SJCRH30 (cell line): ENCODE results near the gene EGFL8. TPM values are rescaled to one million over a fixed set of nuclear protein-coding genes. Genes with fewer than 3 reads are reported as not detected.
A peak's percentile ranks its signal among the peaks of the same experiment; 100 is the strongest.
"Not testable (repeated sequence)": the region's sequence is repeated elsewhere in the genome, so short reads cannot be mapped to it uniquely, and the experiment has no call there.

Experiments used
- DNase-seq, 2 experiments: peaks; one replicate each; pipeline ENCODE4 v3.0.0-alpha.2; 2015 to 2020
- H3K27ac ChIP-seq: fragments of 250-450 bp; sonication (Bioruptor Pico); 2 replicates; pipeline ENCODE4 v1.5.1; 2020; ENCODE audit warnings: mild to moderate bottlenecking, moderate library complexity
- H3K27me3 ChIP-seq: fragments of 250-450 bp; sonication (Bioruptor Pico); 2 replicates; pipeline ENCODE4 v1.5.1; 2020; ENCODE audit warnings: mild to moderate bottlenecking, moderate library complexity
- H3K36me3 ChIP-seq: fragments of 250-450 bp; sonication (Bioruptor Pico); 2 replicates; pipeline ENCODE4 v1.5.1; 2020; ENCODE audit warnings: mild to moderate bottlenecking, moderate library complexity
- H3K4me1 ChIP-seq: fragments of 250-450 bp; sonication (Bioruptor Pico); 2 replicates; pipeline ENCODE4 v1.5.1; 2020; ENCODE audit warnings: mild to moderate bottlenecking, moderate library complexity
- H3K4me3 ChIP-seq: fragments of 250-450 bp; sonication (Bioruptor Pico); 2 replicates; pipeline ENCODE4 v1.5.1; 2020; ENCODE audit warnings: mild to moderate bottlenecking, moderate library complexity
- H3K9me3 ChIP-seq: fragments of 250-450 bp; sonication (Bioruptor Pico); replicated peaks from 2 replicates; pipeline ENCODE4 v1.5.1; 2020; ENCODE audit warnings: mild to moderate bottlenecking, moderate library complexity
- total RNA-seq: library from RNA; depleted of rRNA; stranded (reverse); fragments of >200 nt; shearing (Covaris generic); gene quantifications from 2 replicates; pipeline ENCODE4 v1.2.3, GENCODE V29; 2014

The EGFL8 gene
- total RNA-seq, 1 experiment from 2014 or later = 8.8 TPM

DNA sequence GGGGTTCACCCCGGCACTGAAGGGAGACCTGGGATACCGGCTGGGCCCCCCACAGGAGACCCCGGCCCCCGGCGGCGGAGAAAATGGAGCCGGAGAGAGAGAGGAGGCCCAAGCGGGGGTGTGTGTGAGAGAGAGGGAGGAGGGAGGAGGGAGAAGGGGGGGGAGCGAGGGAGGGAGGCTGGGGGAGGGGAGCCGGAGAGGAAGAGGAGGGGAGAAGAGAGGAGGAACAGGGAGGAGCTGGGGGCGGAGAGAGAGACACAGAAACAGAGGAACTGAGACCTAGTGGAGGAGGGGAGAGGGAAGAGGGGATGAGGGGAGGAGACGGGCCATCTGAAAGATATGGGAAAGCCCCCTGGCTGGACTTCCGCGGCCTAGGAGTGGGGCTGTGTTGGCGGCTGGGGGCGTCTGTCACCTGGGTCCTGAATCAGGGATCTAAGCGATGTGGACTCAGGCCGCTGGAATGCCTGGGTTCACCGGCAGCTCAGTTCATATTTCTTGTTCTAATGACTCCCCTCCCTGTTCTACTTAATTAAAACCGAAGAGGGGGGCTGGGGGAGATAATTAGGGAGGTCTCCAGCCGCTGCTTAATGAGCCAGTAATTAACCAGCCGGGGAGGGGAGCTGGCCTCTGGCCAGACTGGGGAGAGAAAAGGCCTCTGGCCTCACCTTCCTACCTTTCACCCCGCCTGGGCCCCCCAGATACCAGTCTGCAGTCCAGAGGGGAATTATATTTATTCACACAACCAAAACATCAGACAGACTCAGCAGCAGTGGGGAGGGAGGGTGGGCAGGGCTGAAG is 25.9 kb downstream of the EGFL8 start, which contains the start of gene PBX2:
Gene PBX2 (minus strand): TSS at position 149 of the 798 bp plus-strand sequence. CDS start 287 bp downstream, outside the sequence.
- H3K36me3 ChIP-seq = peaks cover 4% of the 10 kb centered on the region; the same call in 1 of the 2 replicates
- peak within 1 kb of the TSS; percentile 68 for H3K4me3 ChIP-seq
- DNase-seq = peak; percentile 87 to 88
- no peaks in the 10 kb centered on the region for H3K9me3 ChIP-seq
- peaks cover 10% of the 10 kb centered on the region for H3K4me1 ChIP-seq
- no peaks in the 10 kb centered on the region for H3K27me3 ChIP-seq
- H3K27ac ChIP-seq = peak within 1 kb of the TSS; percentile 60

DNA sequence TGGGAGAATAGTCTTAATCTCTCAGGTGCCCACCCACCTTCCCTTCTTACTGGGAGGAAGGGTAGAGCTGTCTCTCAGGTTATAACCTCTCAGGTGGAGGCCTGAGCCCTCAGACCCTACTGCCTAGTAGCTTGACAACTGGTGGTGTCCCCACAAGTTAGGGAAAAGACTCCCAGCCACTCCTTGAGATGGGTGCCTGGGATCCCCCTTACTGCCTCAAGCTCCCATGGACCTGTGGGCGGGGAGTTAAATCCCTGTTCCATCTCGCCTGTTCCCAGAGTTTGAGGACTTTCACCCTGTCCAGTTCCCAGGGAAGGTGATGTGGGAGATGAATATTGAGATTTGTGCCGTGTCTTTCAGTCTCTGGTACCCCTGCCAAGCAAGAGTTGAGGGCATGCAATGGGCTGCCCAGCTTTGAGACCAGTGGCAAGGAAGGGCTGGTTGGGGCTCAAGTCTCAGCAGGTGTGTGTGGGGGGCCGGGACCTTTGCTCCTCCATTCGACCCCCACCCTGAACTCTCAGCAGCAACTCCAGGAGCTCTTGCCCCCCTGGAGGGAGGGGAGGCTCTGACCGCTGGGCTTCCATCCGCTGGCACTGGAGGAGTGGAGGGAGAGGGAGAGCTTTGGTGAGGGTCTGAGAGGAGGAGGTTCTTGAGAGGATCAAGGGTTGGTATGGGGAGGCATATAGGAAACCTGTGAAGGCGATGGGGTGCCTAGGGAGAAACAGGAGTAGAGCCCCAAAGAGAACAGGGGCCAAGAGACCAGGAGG is 26.7 kb downstream of the EGFL8 start:
- peaks cover 10% of the 10 kb centered on the region for H3K4me1 ChIP-seq
- H3K36me3 ChIP-seq = peaks cover 4% of the 10 kb centered on the region; the same call in 1 of the 2 replicates
- H3K9me3 ChIP-seq = no peaks in the 10 kb centered on the region
- no peaks in the 10 kb centered on the region for H3K27me3 ChIP-seq
- H3K27ac ChIP-seq = no peak overlapping the region
- H3K4me3 ChIP-seq = no peak overlapping the region
- no peak for DNase-seq

DNA sequence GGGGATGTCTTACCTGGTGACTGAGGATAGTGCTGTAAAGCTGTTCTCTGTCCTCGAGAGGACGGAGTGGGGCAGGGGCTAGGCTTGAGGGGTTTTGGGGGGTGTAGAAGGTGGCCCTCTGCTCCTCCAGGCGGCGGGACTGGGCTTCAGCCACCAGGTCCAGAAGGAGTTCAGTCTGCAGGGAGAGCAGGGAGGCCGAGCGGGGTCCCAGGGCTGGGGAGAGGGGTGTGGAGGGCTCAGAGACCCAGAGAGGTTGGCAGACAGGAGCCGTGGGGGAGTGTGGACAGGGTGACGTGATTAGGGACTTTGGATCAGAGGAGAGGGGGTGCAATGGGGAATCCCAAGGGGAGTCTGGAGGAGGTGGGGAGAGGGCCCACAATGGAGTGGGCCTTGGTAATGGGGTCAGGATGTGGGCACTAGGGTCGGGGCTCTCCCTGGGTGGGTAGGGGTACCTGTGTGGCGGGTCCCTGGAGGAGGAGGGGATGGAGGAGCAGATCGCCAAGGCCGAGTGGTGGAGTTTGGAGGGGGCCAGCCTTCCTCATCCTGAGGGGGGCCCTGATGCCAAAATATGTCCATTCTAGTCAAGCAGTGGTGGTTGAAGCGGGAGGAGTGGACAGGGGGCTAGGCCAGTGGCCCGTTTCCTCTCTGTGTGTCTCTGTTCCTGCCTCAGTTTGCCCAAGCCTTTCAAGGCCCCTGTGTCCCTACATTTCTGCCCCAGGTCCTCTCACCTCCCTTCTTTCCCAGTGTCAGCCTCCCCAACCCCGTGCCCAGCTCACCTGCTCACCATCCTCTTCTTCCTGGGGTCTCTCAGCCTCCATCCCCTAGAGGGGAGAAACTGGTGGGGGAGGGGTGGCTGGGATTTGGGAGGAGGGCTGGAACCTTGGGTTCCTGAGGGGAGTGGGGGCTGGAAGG is 27.6 kb downstream of the EGFL8 start:
- Histone ChIP-seq H3K4me1 (peaks cover 10% of the 10 kb centered on the region), H3K27ac (no peak overlapping the region), H3K36me3 (no peaks in the 10 kb centered on the region), H3K9me3 (no peaks in the 10 kb centered on the region), H3K27me3 (no peaks in the 10 kb centered on the region), H3K4me3 (no peak overlapping the region)
- DNase-seq = no peak

DNA sequence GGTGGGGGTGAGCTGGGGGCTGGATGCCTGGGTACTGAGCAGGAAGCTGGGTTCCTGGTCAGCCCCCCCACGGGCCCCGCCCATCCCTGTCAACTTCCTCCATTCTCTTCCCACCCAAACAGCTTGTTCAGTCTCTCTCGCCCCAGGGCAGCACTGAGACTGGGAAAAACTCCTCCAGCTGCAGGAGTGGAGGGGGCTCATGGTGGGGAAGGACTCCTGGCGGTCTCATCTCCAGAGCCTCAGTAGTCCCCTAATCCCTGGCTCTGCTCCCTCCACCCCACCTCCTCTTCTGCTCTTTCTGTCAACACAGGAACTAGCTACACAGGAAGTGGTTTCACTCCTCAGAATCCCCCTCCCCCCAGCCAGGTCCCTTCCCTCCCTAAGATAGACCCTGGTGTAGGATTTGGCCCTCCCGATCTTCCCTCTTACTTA is 28.2 kb downstream of the EGFL8 start, which contains the start of gene GPSM3:
Gene GPSM3 (minus strand): TSS at position 36 of the 432 bp plus-strand sequence. CDS start 130 bp downstream, outside the sequence.
- Histone ChIP-seq H3K36me3 (no peaks in the 10 kb centered on the region), H3K4me1 (peaks cover 10% of the 10 kb centered on the region), H3K27ac (no peak within 1 kb of the TSS), H3K9me3 (no peaks in the 10 kb centered on the region), H3K27me3 (no peaks in the 10 kb centered on the region), H3K4me3 (no peak within 1 kb of the TSS)
- peak; percentile 50 to 58 for DNase-seq

DNA sequence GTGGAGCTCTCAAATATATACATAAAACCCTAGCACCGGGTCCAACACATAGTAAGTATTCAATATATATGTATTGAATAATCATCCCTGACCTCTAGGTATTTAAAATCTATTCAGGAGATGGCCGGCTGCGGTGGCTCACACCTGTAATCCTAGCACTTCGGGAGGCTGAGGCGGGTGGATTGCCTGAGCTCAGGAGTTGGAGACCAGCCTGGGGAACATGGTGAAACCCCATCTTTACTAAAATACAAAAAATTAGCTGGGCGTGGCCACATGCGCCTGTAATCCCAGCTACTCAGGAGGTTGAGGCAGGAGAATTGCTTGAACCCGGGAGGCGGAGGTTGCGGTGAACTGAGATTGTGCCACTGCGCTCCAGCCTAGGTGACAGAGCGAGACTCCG is 28.7 kb downstream of the EGFL8 start:
- not testable (repeated sequence) for H3K36me3 ChIP-seq, DNase-seq, H3K27me3 ChIP-seq, H3K9me3 ChIP-seq, H3K4me3 ChIP-seq, H3K27ac ChIP-seq
- H3K4me1 ChIP-seq = peaks cover 10% of the 10 kb centered on the region

DNA sequence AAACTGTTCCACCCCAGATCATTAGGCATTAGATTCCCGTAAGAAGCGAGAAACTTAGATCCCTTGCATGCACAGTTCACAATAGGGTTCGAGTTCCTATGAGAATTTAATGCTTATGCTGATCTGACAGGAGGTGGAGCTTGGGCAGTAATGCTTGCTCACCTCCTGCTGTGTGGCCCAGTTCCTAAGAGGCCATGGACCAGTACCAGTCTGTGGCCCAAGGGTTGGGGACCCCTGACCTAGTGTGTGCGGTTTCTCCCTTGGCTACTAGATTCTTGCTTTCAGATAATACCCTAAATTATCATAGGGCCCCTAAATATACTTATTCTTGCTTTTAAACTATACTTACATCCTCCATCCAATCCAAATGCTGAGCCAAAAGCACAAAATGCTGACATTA is 30.0 kb downstream of the EGFL8 start:
- H3K27me3 ChIP-seq = no peaks in the 10 kb centered on the region
- H3K4me3 ChIP-seq = no peak overlapping the region
- H3K9me3 ChIP-seq = no peaks in the 10 kb centered on the region
- no peaks in the 10 kb centered on the region for H3K36me3 ChIP-seq
- DNase-seq = no peak
- H3K27ac ChIP-seq = no peak overlapping the region
- H3K4me1 ChIP-seq = peaks cover 6% of the 10 kb centered on the region

DNA sequence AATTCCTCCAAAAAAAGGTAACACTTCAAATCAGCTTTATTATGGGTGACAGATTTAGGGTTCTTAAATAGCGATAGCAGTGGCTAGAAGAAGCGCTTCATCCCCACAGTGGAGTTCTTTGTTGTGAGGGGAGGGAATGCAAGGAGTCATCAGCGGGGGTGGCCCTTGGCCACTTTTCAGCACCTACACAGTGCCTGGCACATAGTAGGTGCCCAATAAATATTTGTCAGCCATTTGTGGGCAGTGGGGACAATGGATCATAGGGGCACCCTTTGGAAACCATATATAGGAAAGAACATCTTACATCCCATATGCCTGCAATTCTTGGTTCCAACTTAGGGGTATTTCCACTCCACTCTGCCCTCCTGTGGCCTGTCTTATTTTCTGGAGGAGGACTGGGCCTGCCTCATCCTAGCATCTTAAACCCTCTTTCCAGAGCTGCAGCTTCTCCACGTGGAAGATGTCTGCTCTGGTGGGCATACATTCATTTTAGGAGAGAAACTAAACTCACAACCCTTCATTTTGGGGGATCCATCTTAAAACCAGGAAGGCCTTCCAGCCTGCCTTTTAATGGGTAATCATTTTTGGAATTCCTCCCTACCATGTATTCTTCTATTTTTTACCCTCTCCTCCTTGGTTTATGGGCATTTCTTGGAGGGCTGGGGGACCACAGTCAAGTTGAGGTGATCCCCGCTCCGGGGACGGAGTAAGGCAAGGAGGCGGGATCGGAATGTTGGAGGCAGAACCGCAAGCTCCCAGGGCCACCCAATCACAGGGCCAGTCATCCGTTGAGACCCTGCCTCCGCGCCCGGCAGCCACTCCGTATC is 30.6 kb downstream of the EGFL8 start:
- peak in 1 of 2 experiments; percentile 54 for DNase-seq
- Histone ChIP-seq H3K4me3 (peak overlapping the region; percentile 50), H3K27ac (peak overlapping the region; percentile 62), H3K4me1 (peaks cover 6% of the 10 kb centered on the region), H3K36me3 (no peaks in the 10 kb centered on the region), H3K27me3 (no peaks in the 10 kb centered on the region), H3K9me3 (no peaks in the 10 kb centered on the region)

DNA sequence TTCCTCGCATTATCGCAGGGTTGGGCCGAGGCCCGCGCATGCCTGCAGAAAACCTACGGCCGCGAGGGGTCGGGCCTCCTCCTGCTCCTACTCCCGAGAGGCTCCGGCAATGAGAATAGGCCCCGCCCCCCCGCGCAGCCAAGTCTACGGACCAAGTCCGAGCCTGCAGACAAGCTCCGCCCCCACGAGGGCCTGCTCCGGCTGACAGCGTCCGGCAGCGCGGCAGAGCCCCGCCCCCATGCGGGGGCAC is 31.2 kb downstream of the EGFL8 start:
- Histone ChIP-seq H3K4me1 (peaks cover 6% of the 10 kb centered on the region), H3K27me3 (no peaks in the 10 kb centered on the region), H3K27ac (peak overlapping the region; percentile 100), H3K4me3 (peak overlapping the region; percentile 73), H3K9me3 (no peaks in the 10 kb centered on the region), H3K36me3 (no peaks in the 10 kb centered on the region)
- peak; percentile 99 to 100 for DNase-seq

DNA sequence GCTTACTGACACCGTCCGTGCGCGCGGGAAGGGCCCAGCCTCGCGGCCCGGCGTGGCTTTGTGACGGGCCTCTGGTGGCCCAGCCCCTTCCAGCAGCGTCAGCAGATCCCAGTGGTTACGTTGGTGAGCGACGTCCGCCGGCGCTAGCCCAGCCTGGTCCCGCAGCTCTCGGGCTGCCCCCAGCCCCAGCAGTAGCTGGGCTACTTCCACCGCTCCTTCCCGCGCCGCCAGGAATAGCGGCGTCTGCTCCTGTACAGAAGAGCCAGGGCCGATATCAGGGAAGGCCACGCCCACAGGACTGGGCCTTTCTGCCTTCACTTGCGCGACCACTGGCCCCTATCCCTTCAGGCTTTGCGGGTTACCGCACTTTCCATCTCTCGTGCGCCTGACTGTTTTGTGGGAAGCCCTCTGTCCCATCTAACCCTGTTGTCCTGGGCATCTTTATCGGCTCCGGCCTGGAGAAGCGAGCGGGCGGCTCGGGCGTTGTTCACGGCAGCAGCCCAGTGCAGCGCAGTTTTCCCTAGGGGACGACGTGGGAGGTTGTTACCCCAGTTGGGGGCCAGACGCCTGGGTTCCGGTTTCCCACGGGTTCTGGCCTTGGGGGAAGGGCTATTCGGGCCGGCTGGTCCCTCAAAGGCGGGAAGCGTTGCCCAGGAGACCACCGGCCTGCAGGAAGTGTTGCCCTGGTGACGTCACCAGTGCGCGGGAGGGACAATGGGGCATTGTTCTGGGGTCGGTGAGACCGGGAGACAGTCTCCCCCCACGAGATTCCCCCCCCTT is 31.7 kb downstream of the EGFL8 start:
- H3K4me3 ChIP-seq = peak overlapping the region; percentile 73
- peaks cover 4% of the 10 kb centered on the region for H3K4me1 ChIP-seq
- H3K27ac ChIP-seq = peak overlapping the region; percentile 100
- H3K9me3 ChIP-seq = no peaks in the 10 kb centered on the region
- H3K27me3 ChIP-seq = no peaks in the 10 kb centered on the region
- H3K36me3 ChIP-seq = no peaks in the 10 kb centered on the region
- DNase-seq = peak; percentile 96 to 97

DNA sequence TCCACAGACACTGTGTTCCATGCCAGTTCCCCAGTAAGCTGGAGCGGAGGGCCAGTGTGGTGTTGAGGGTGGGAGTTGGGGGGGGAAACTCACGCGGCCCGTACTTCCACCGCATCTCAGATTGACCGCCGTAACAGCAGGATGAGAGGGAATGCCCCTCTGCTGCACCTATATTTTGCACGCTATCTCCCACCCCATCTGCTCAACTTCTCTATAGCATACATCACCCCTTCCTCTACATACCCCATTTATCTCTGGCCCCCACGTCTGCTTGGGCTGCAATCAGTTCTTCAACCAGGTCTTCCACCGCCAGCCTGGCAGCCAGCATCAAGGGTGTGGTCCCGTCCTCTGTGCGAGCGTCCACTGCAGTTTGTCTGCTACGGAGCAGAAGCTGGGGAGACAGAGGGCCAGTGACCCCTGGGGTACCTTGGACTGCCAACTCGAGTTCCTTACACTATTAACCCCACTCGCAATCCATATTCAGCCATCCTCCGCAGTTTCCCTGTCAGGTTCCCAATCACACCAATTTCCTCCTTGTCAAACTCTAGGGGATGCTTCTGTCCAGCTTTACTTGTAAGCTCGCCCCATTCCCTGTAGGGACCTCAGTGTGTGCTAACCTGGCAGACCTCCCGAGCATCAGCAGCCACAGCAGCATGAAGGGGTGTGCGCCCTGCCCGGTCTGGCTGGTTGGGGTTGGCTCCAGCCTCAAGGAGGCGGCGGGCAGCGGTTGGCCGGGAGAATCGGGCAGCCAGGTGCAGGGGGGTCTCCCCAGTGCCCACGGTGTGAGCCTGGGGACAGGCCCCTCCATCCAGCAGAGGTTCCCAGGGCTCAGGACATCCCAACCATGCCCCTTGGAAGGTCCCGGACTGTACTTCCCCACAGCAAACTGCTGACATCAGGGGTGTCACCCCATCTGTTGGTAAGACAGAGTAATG is 32.6 kb downstream of the EGFL8 start:
- Histone ChIP-seq H3K4me1 (peaks cover 12% of the 10 kb centered on the region), H3K36me3 (no peaks in the 10 kb centered on the region), H3K9me3 (no peaks in the 10 kb centered on the region), H3K27me3 (no peaks in the 10 kb centered on the region), H3K4me3 (peak overlapping the region; percentile 73), H3K27ac (peak overlapping the region; percentile 100)
- peak in 1 of 2 experiments; percentile 29 for DNase-seq

DNA sequence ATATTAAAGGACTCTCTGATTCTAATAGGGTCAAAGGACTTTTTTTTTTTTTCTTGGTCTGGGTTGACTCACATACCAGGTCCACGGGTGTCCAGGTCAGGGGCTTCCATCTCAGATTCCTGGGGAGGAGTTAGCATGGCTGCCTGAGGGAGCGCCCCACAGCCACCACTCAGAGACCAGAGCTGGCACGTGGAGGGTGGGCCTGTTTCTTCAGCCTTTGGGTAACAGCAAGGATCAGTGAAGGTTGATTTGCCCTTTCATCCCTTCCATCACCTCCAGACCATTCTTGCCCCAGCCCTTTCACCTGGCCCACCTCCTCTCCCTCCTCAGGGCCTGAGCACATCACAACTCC is 33.9 kb downstream of the EGFL8 start:
- Histone ChIP-seq H3K27me3 (no peaks in the 10 kb centered on the region), H3K4me3 (no peak overlapping the region), H3K9me3 (no peaks in the 10 kb centered on the region), H3K4me1 (peaks cover 21% of the 10 kb centered on the region), H3K27ac (no peak overlapping the region), H3K36me3 (no peaks in the 10 kb centered on the region)
- no peak for DNase-seq

DNA sequence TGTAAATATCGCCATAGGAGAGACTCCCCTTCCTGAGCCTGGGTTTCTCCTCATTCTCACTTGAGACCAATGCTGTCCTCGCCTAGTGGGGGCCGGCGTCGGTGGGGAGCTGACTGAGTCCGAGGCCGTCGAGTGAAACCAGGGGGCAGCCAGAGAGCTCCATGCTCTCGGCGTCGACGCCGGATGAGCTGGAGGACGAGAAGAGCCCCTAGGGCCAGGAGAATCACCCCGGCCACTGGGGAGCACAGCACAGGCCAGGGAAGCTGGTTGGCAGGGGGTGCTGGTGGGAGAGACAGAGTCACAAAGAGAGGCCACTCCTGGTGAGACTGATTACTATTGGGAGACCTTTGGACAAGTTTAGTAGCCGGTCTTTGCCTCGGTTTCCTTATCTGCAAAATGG is 34.5 kb downstream of the EGFL8 start:
- DNase-seq = no peak
- H3K9me3 ChIP-seq = no peaks in the 10 kb centered on the region
- no peak overlapping the region for H3K4me3 ChIP-seq
- peaks cover 26% of the 10 kb centered on the region for H3K4me1 ChIP-seq
- no peaks in the 10 kb centered on the region for H3K36me3 ChIP-seq
- no peak overlapping the region for H3K27ac ChIP-seq
- no peaks in the 10 kb centered on the region for H3K27me3 ChIP-seq
